OCI-LY7 (cell line): ENCODE results near the gene ARF5. TPM values are rescaled to one million over a fixed set of nuclear protein-coding genes. Genes with fewer than 3 reads are reported as not detected.
A peak's percentile ranks its signal among the peaks of the same experiment; 100 is the strongest.
"Not testable (repeated sequence)": the region's sequence is repeated elsewhere in the genome, so short reads cannot be mapped to it uniquely, and the experiment has no call there.

Experiments used
- Bru-seq: library from RNA; stranded (reverse); fragments of 400-500 nt; gene quantifications from one replicate; lab custom pipeline; 2021; lab: Mats Ljungman, UMichigan
- BruChase-seq, 2 experiments: library from RNA; stranded (reverse); fragments of 400-500 nt; gene quantifications; one replicate each; lab custom pipeline; 2021; lab: Mats Ljungman, UMichigan
- BruUV-seq: library from RNA; stranded (reverse); fragments of 400-500 nt; replicated peaks from 2 replicates; lab custom pipeline; 2021; lab: Mats Ljungman, UMichigan
- CTCF ChIA-PET: fragments of 300-600 bp; sonication (Branson Sonifier 250); formaldehyde crosslinking; loops from one replicate; lab custom pipeline; 2022; ENCODE audit warnings: antibody characterized with exemption; ENCODE audit not compliant: unreplicated experiment; lab: Charles Lee
- POLR2A ChIA-PET: fragments of 300-600 bp; sonication (Branson Sonifier 250); formaldehyde crosslinking; loops from one replicate; lab custom pipeline; 2022; ENCODE audit warnings: antibody characterized with exemption; lab: Charles Lee
- DNase-seq: peaks from one replicate; pipeline ENCODE4 v3.0.0-alpha.2; 2015; ENCODE audit warnings: low spot score
- H2AFZ ChIP-seq: fragments of 200-600 bp; sonication (generic), shearing (Covaris generic); 2 replicates; pipeline ENCODE4 v1.6.1; 2014; ENCODE audit warnings: mild to moderate bottlenecking, antibody characterized with exemption, low read length, moderate library complexity
- H3K27ac ChIP-seq: fragments of 200-600 bp; sonication (generic); 2 replicates; pipeline ENCODE4 v1.5.1; 2014; ENCODE audit warnings: mixed run types, low read depth, mild to moderate bottlenecking, moderate library complexity, low read length, inconsistent platforms; ENCODE audit not compliant: poor library complexity, severe bottlenecking
- H3K36me3 ChIP-seq: fragments of 200-600 bp; sonication (generic); 2 replicates; pipeline ENCODE4 v1.6.1; 2014; ENCODE audit warnings: mild to moderate bottlenecking, antibody characterized with exemption, low read length, moderate library complexity, mixed read lengths; ENCODE audit not compliant: insufficient read depth
- H3K4me1 ChIP-seq: fragments of 200-600 bp; sonication (generic); 2 replicates; pipeline ENCODE4 v1.5.1; 2014; ENCODE audit warnings: mild to moderate bottlenecking, low read length; ENCODE audit not compliant: insufficient read depth, poor library complexity, severe bottlenecking
- H3K4me2 ChIP-seq: fragments of 200-600 bp; sonication (generic); 2 replicates; pipeline ENCODE4 v1.6.1; 2014; ENCODE audit warnings: mild to moderate bottlenecking, low read length
- H3K4me3 ChIP-seq: fragments of 200-600 bp; sonication (generic); 2 replicates; pipeline ENCODE4 v1.5.1; 2014; ENCODE audit warnings: mild to moderate bottlenecking, low read depth, low read length; ENCODE audit not compliant: poor library complexity, severe bottlenecking
- H3K79me2 ChIP-seq: fragments of 200-600 bp; sonication (generic); 2 replicates; pipeline ENCODE4 v1.6.1; 2016; ENCODE audit warnings: low read depth, mild to moderate bottlenecking, low read length, moderate library complexity, mixed read lengths; ENCODE audit not compliant: insufficient read depth
- H3K9me2 ChIP-seq: fragments of 200-600 bp; sonication (generic); 2 replicates; pipeline ENCODE4 v1.6.1; 2016; ENCODE audit warnings: mild to moderate bottlenecking, low read length, mixed read lengths; ENCODE audit not compliant: insufficient read depth
- H3K9me3 ChIP-seq: fragments of 200-600 bp; sonication (generic); 2 replicates; pipeline ENCODE4 v1.6.1; 2014; ENCODE audit warnings: mild to moderate bottlenecking, mixed run types, low read length, mixed read lengths
- H4K20me1 ChIP-seq: fragments of 200-600 bp; sonication (generic); 2 replicates; pipeline ENCODE4 v1.6.1; 2014; ENCODE audit warnings: mild to moderate bottlenecking, antibody characterized with exemption, low read length, moderate library complexity, mixed read lengths; ENCODE audit not compliant: insufficient read depth
- CTCF ChIP-seq: fragments of 200-600 bp; sonication (generic); conservative IDR thresholded peaks from 2 replicates; pipeline ENCODE4 v1.5.1; 2014; ENCODE audit warnings: mild to moderate bottlenecking, antibody characterized with exemption, low read length, moderate library complexity, mixed read lengths
- EZH2phosphoT487 ChIP-seq: fragments of 200-600 bp; sonication (generic); IDR thresholded peaks from 2 replicates; pipeline ENCODE4 v1.6.1; 2018; ENCODE audit warnings: low read depth, borderline replicate concordance, mild to moderate bottlenecking, mixed run types, antibody characterized with exemption, low read length, moderate library complexity, mixed read lengths
- intact Hi-C: fragments of 100-400 bp; cut with micrococcal nuclease; formaldehyde crosslinking; loops from one replicate; pipeline ENCODE4 v1.10.0; 2022; ENCODE audit not compliant: unreplicated experiment
- long read RNA-seq: library from polyadenylated mRNA; stranded (forward); transcript quantifications from one replicate; pipeline ENCODE4 v2.0.0, GENCODE V29; 2022
- total RNA-seq, 2 experiments: library from RNA; depleted of rRNA in 1 of 2; stranded (reverse); fragments of >200 nt in 1 of 2; shearing (Covaris generic) in 1 of 2; gene quantifications; 2 replicates each; pipeline ENCODE4 v1.2.3, GENCODE V29; 2014 to 2022

ARF5 gene
- 162 and 165 TPM in 2 replicates for total RNA-seq (2014; rRNA removed; shearing (Covaris generic))
- total RNA-seq (2022): 149 and 151 TPM in 2 replicates
- percentile 82 among the genes with signal in this experiment for Bru-seq, nascent RNA
- BruChase-seq, experiment 1, labeled RNA remaining after a 6-hour chase: percentile 95 among the genes with signal in this experiment
- percentile 87 among the genes with signal in this experiment for BruChase-seq, experiment 2, labeled RNA remaining after a 2-hour chase
- long read RNA-seq, transcript ARF5-204 (5 exons, 1,509 nt): minor isoform, 12 of 206 reads
- long read RNA-seq, transcript ARF5-201 (6 exons, 1,103 nt): major isoform, 188 of 206 reads
- long read RNA-seq, partial matches to known transcripts: 5 of 206 reads
- long read RNA-seq, other reads (novel, unspliced or antisense): 1 of 206 reads

GRCh38 chr7:127588019-127588696, at the start of gene ARF5:
ARF5 (plus strand) TSS chr7:127588411; CDS start chr7:127588499, 88 bp downstream.
- Histone ChIP-seq H3K4me1 (peaks cover 34% of the 10 kb centered on the region), H3K79me2 (peaks cover 34% of the 10 kb centered on the region; the same call in 1 of the 2 replicates), H2AFZ (peak within 1 kb of the TSS; percentile 86), H4K20me1 (peaks cover 22% of the 10 kb centered on the region; the same call in 1 of the 2 replicates), H3K9me3 (no peaks in the 10 kb centered on the region), H3K36me3 (peaks cover 26% of the 10 kb centered on the region), H3K4me2 (peak within 1 kb of the TSS; percentile 90), H3K27ac (peak within 1 kb of the TSS; percentile 28), H3K4me3 (peak within 1 kb of the TSS; percentile 94), H3K9me2 (no peaks in the 10 kb centered on the region)
- POLR2A ChIA-PET: interaction anchor here (0.6 to 1.0 kb wide), 2 partner anchors 62 to 117 kb away, joined by 3 to 5 read pairs; no protein-coding TSS in a partner anchor
- CTCF ChIA-PET: interaction anchor here (0.6 kb wide), 1 partner anchor 269 kb away, joined by 5 read pairs; no protein-coding TSS in a partner anchor
- intact Hi-C loops: loop anchor here (5.0 kb wide), 2 partner anchors 64 to 196 kb away; partner anchors contain the start of genes SND1 and ZNF800
- BruUV-seq: no TSS peak
- DNase-seq: peak; percentile 86
- TF ChIP-seq CTCF (no peak), EZH2phosphoT487 (no peak)

GRCh38 chr7:127539116-127539515, 49.1 kb upstream of the ARF5 start:
- DNase-seq: no peak
- Histone ChIP-seq H2AFZ (no peak overlapping the region), H4K20me1 (no peaks in the 10 kb centered on the region), H3K4me2 (no peak overlapping the region), H3K4me3 (no peak overlapping the region), H3K9me2 (no peaks in the 10 kb centered on the region), H3K9me3 (no peaks in the 10 kb centered on the region), H3K36me3 (no peaks in the 10 kb centered on the region), H3K4me1 (no peaks in the 10 kb centered on the region), H3K27ac (no peak overlapping the region), H3K79me2 (no peaks in the 10 kb centered on the region)
- intact Hi-C loops: no loop called here
- ChIA-PET CTCF (no interaction called here), POLR2A (no interaction called here)
- TF ChIP-seq CTCF (no peak), EZH2phosphoT487 (no peak)
- BruUV-seq: no TSS peak

GRCh38 chr7:127540461-127540860, 47.8 kb upstream of the ARF5 start:
- H3K9me3 ChIP-seq, CTCF ChIA-PET, H3K79me2 ChIP-seq, H3K36me3 ChIP-seq, H3K27ac ChIP-seq, BruUV-seq, H3K9me2 ChIP-seq, H2AFZ ChIP-seq, H3K4me1 ChIP-seq, H3K4me2 ChIP-seq, DNase-seq, intact Hi-C loops, POLR2A ChIA-PET, H4K20me1 ChIP-seq, H3K4me3 ChIP-seq: not testable (repeated sequence)
